NCI-H1048 (cell line): ENCODE measurements around the gene CRKL.

ENCODE experiments used
- DNase-seq: peaks from one replicate; lab custom pipeline; 2025; lab: John Stamatoyannopoulos, UW

Gene CRKL

GRCh38 chr22:20983081-20983771 is 66.0 kb downstream of the CRKL start:
- DNase-seq = no peak

GRCh38 chr22:20985720-20986119 is 68.5 kb downstream of the CRKL start:
- DNase-seq = no peak

- no peak for DNase-seq
Measured at GRCh38 chr22:20986365-20986764, 69.2 kb downstream of the CRKL start.

- no peak for DNase-seq
Measured at GRCh38 chr22:20987375-20987774, 70.2 kb downstream of the CRKL start.

- DNase-seq = no peak
Measured at GRCh38 chr22:20988573-20989322, 71.5 kb downstream of the CRKL start.

- no peak for DNase-seq
Measured at GRCh38 chr22:20989323-20990138, 72.3 kb downstream of the CRKL start.

- DNase-seq = no peak
Measured at GRCh38 chr22:20990184-20991180, 73.3 kb downstream of the CRKL start.

- no peak for DNase-seq
Measured at GRCh38 chr22:20991252-20992055, 74.2 kb downstream of the CRKL start.

GRCh38 chr22:20992056-20992442 is 74.8 kb downstream of the CRKL start:
- DNase-seq = no peak

- no peak for DNase-seq
Measured at GRCh38 chr22:20992456-20993303, 75.5 kb downstream of the CRKL start.

GRCh38 chr22:20993304-20994127 is 76.3 kb downstream of the CRKL start:
- no peak for DNase-seq

GRCh38 chr22:20994128-20994901 is 77.1 kb downstream of the CRKL start:
- no peak for DNase-seq

- DNase-seq = no peak
Measured at GRCh38 chr22:20994902-20995241, 77.7 kb downstream of the CRKL start.

- no peak for DNase-seq
Measured at GRCh38 chr22:20995329-20996030, 78.3 kb downstream of the CRKL start.

- no peak for DNase-seq
Measured at GRCh38 chr22:20996031-20996410, 78.8 kb downstream of the CRKL start.

- no peak for DNase-seq
Measured at GRCh38 chr22:20996598-20997535, 79.7 kb downstream of the CRKL start.
